GM12891 (cell line): ENCODE results near the gene MYF5.

ENCODE experiments used
- DNase-seq: peaks from one replicate; pipeline ENCODE4 v3.0.0; 2011; ENCODE audit warnings: low spot score; ENCODE audit not compliant: insufficient read length
- FAIRE-seq: peaks from 2 replicates; lab custom pipeline; 2011; peaks lifted over from hg19 to GRCh38; lab: Jason Lieb, UNC
- PAX5 ChIP-seq: IDR thresholded peaks from 2 replicates; pipeline ENCODE4 v1.6.1; 2011; ENCODE audit warnings: low read length, moderate library complexity, mild to moderate bottlenecking; ENCODE audit not compliant: insufficient read depth, severe bottlenecking
- POLR2A ChIP-seq: IDR thresholded peaks from 2 replicates; pipeline ENCODE4 v1.6.1; 2011; ENCODE audit warnings: low read depth, low read length, control low read depth
- POLR2AphosphoS5 ChIP-seq: IDR thresholded peaks from 2 replicates; pipeline ENCODE4 v1.6.1; 2011; ENCODE audit warnings: low read depth, low read length, control low read depth
- POU2F2 ChIP-seq: IDR thresholded peaks from 2 replicates; pipeline ENCODE4 v1.6.1; 2011; ENCODE audit warnings: low read depth, mild to moderate bottlenecking, control low read depth, low read length, moderate library complexity
- SPI1 ChIP-seq: IDR thresholded peaks from 2 replicates; pipeline ENCODE4 v1.6.1; 2011; ENCODE audit warnings: low read depth, low read length, control low read depth
- TAF1 ChIP-seq: IDR thresholded peaks from 2 replicates; pipeline ENCODE4 v1.6.1; 2011; ENCODE audit warnings: low read depth, low read length, control low read depth

Gene MYF5

DNA sequence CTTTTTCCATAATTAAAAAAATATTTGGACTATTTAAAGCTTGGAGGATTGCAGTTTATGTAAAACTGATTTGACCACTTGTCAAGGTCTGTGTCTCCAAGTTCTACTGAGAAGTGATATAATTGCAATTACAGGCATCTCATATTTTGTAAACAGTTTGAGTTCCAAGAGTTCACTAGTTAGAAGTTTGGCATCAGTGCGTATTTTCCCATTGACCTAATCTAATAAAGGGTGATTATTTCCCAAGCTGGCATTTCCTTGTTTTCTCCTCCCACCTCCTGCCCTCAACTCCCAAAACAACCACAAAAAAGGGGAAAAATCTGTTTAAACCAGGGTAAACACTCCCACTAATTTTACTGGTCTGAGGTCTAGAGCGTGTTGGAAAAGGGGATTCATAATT is 12.3 kb upstream of the MYF5 start:
- no peak for TF ChIP-seq POU2F2
- TF ChIP-seq POLR2AphosphoS5 = no peak
- no peak for TF ChIP-seq PAX5
- no peak for TF ChIP-seq SPI1
- no peak for TF ChIP-seq TAF1
- TF ChIP-seq POLR2A = no peak
- DNase-seq = no peak
- FAIRE-seq = no peak

DNA sequence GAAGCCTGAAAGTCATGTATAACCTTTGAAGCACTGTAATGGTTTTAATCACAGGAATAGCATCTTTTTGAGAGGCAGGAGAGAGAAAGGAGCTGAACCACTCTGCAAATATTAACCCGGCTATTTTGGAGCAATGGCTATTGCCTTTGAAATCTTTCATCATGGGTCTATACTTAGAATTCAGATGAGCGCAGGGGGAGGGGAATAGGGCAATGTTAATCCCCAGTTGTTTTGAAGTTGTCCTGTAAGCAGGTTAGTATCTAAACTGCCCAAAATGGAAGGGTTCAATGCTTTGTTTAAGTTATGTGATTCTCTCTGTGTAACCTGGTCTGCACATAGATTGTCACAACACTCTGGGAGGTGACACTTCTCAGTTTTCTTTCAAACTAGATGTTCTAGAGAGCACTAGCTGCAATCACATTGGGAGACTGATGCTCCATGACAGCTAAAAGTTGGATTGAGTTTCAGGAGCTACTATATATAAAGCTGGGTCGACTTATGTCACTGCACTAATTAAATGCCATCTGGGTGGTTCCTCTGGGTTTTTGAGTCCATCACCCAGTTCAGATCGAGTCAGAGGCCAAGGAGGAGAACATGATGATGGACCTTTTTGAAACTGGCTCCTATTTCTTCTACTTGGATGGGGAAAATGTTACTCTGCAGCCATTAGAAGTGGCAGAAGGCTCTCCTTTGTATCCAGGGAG is 9.4 kb upstream of the MYF5 start, which contains the start of gene MYF6:
MYF6 (plus strand) TSS at position 509 of the 704 bp plus-strand sequence; CDS start at position 595, 86 bp downstream.
- TF ChIP-seq SPI1 = no peak
- no peak for TF ChIP-seq PAX5
- no peak for TF ChIP-seq POU2F2
- FAIRE-seq = no peak
- no peak for DNase-seq

- TF ChIP-seq POLR2AphosphoS5 = no peak
- TF ChIP-seq POLR2A = no peak
- TF ChIP-seq POU2F2 = no peak
- no peak for TF ChIP-seq SPI1
- TF ChIP-seq PAX5 = no peak
- TF ChIP-seq TAF1 = no peak
- DNase-seq = no peak
- FAIRE-seq = no peak
Measured at GRCh38 chr12:80707830-80708258, 8.9 kb upstream of the MYF5 start.

DNA sequence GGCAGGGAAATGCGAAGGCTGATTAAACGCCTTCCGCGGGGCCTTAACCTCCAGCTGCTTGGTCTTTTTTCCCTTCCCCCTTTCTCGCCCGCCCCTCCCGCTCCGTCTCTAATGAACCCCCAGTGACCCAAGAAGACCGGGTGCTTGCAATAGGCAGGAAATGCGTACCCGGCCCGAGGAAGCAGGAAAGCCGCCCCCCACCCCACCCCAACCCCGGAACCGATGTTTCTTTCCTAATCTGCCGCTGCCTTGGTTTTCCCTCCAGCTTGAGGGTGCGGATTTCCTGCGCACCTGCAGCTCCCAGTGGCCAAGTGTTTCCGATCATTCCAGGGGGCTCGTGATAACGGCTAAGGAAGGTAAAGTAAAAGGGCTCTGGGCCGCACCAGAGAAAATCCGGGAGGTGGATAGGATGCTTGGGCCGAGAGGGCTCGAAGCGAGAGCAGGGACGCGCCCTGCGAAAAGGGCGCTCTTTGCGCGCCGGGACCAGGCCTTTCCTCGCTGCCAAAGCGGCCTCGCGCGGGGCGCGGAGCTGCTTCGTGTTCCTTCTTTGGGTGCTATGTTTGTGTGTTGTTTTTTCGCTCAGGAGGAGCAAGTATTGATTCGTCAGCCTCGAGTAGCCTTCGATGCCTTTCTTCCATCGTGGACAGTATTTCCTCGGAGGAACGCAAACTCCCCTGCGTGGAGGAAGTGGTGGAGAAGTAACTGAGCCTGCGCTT is 8.3 kb upstream of the MYF5 start:
- TF ChIP-seq POLR2A = no peak
- TF ChIP-seq SPI1 = no peak
- TF ChIP-seq PAX5 = no peak
- TF ChIP-seq POU2F2 = no peak
- no peak for TF ChIP-seq TAF1
- TF ChIP-seq POLR2AphosphoS5 = no peak
- DNase-seq = no peak
- no peak for FAIRE-seq

- no peak for FAIRE-seq
- TF ChIP-seq PAX5 (no peak), POLR2AphosphoS5 (no peak), SPI1 (no peak), POU2F2 (no peak), TAF1 (no peak), POLR2A (no peak)
- no peak for DNase-seq
Measured at GRCh38 chr12:80708975-80709328, 7.8 kb upstream of the MYF5 start.

DNA sequence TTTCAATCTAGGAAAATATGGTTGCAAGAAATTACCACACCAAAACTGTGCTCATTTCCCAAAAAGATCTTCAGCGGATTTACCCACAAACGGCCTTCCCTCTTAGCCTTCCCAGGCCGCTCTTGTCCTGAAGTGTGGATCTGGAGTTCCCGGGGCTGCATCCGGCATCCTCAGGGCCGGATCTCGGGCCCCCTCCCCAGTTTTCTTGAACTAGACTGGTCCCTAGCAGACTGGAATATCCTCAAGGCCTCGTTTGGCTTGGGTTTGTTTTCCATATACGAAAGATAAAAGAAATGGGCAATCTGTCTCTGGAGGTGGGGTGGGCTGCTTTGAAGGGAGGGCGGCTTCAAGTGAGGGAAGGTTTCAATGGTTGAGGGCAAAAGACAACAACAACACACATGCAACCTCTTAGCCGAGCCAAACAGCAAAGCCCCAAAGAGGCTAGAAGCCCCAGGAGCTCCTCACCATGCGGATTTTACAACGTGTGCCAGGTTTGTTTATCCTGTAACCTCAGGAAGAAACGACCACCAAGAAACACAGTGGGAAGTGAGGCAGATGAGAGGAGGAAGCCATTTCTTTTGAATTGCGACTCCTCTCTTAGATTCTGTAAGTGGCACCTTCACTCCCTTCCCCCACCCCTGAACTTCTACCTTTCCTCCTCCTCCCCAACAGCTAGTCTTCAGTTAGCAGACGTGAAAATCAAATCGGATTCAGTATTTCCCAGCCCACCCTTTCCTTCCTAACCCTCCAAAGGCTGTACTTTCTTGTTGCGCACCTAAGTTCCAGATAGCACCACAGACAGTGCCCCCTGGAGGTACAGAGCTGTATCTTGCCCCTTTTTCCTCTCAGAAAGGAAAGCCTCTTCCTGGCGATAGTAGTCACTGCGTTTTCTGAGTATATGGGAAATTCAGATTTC is 6.6 kb upstream of the MYF5 start:
- TF ChIP-seq TAF1 (no peak), POLR2A (no peak), POU2F2 (no peak), SPI1 (no peak), PAX5 (no peak), POLR2AphosphoS5 (no peak)
- FAIRE-seq (no peak), DNase-seq (no peak)

- TF ChIP-seq TAF1 (no peak), POLR2A (no peak), POLR2AphosphoS5 (no peak), POU2F2 (no peak), SPI1 (no peak), PAX5 (no peak)
- FAIRE-seq = no peak
- DNase-seq = no peak
Measured at GRCh38 chr12:80710727-80711449, 5.8 kb upstream of the MYF5 start.

GRCh38 chr12:80711866-80712265 is 4.8 kb upstream of the MYF5 start:
- no peak for TF ChIP-seq POLR2A
- no peak for TF ChIP-seq PAX5
- no peak for TF ChIP-seq TAF1
- no peak for TF ChIP-seq POLR2AphosphoS5
- no peak for TF ChIP-seq SPI1
- no peak for TF ChIP-seq POU2F2
- DNase-seq (no peak), FAIRE-seq (no peak)
